OCI-LY3 (cell line): ENCODE data around the gene PDZRN3.

ENCODE experiments used
- H2AFZ ChIP-seq: fragments of 200-600, 300-600 bp; shearing (Covaris generic); 2 replicates; pipeline ENCODE4 v1.6.0; 2014; ENCODE audit warnings: antibody characterized with exemption, low read depth, low read length
- H3K27ac ChIP-seq: fragments of 200-600, 300-600 bp; sonication (generic); 2 replicates; pipeline ENCODE4 v1.5.1; 2014; ENCODE audit warnings: mild to moderate bottlenecking, low read length, moderate library complexity, mixed read lengths
- H3K27me3 ChIP-seq: fragments of 200-600, 300-600 bp; sonication (generic); 2 replicates; pipeline ENCODE4 v1.6.1; 2014; ENCODE audit warnings: low read depth, low read length, mixed read lengths
- H3K36me3 ChIP-seq: fragments of 200-600, 300-600 bp; sonication (generic); replicated peaks from 2 replicates; pipeline ENCODE3; 2014; ENCODE audit warnings: low read depth, low read length, mixed read lengths
- H3K4me1 ChIP-seq: fragments of 300-600, 200-600 bp; sonication (generic); 2 replicates; pipeline ENCODE4 v1.6.1; 2014; ENCODE audit warnings: low read length, mixed read lengths
- H3K4me2 ChIP-seq: fragments of 200-600, 300-600 bp; sonication (generic); 2 replicates; pipeline ENCODE4 v1.6.1; 2014; ENCODE audit warnings: low read length, mixed read lengths
- H3K4me3 ChIP-seq: fragments of 300-600, 200-600 bp; sonication (generic); 2 replicates; pipeline ENCODE4 v1.5.1; 2014; ENCODE audit warnings: antibody characterized with exemption, mild to moderate bottlenecking, low read length, moderate library complexity
- H3K79me2 ChIP-seq: fragments of 300-600, 200-600 bp; shearing (Covaris generic); 2 replicates; pipeline ENCODE4 v1.6.1; 2014; ENCODE audit warnings: mild to moderate bottlenecking, low read length, mixed read lengths
- H3K9ac ChIP-seq: fragments of 300-600, 200-600 bp; shearing (Covaris generic); 2 replicates; pipeline ENCODE4 v1.6.0; 2014; ENCODE audit warnings: mild to moderate bottlenecking, low read length, moderate library complexity
- H3K9me3 ChIP-seq: fragments of 200-600, 300-600 bp; shearing (Covaris generic); 2 replicates; pipeline ENCODE4 v1.6.1; 2014; ENCODE audit warnings: low read length, mixed read lengths; ENCODE audit not compliant: insufficient read depth
- H4K20me1 ChIP-seq: fragments of 200-600, 300-600 bp; sonication (generic); 2 replicates; pipeline ENCODE4 v1.6.1; 2016; ENCODE audit warnings: low read length, mixed read lengths; ENCODE audit not compliant: insufficient read depth
- EZH2phosphoT487 ChIP-seq: fragments of 200-600 bp; shearing (Covaris generic); IDR thresholded peaks from 2 replicates; pipeline ENCODE4 v1.6.1; 2018; ENCODE audit warnings: antibody characterized with exemption, mixed run types, low read depth
- TF ChIP-seq, protein P1 (sequence below): fragments of 200-600, 300-600 bp; sonication (generic); IDR thresholded peaks from 2 replicates; pipeline ENCODE4 v1.5.1; 2014; ENCODE audit warnings: antibody characterized with exemption, low read length, low read depth

Gene PDZRN3

GRCh38 chr3:73385568-73385967 is 239.2 kb downstream of the PDZRN3 start:
- H3K9me3 ChIP-seq, result no peaks in the 10 kb centered on the region
- H3K27me3 ChIP-seq, result no peaks in the 10 kb centered on the region; the same call in 1 of the 2 replicates
- no peaks in the 10 kb centered on the region for H4K20me1 ChIP-seq
- no peak overlapping the region for H2AFZ ChIP-seq
- no peaks in the 10 kb centered on the region for H3K36me3 ChIP-seq
- no peaks in the 10 kb centered on the region for H3K4me1 ChIP-seq
- TF ChIP-seq, protein P1, sequence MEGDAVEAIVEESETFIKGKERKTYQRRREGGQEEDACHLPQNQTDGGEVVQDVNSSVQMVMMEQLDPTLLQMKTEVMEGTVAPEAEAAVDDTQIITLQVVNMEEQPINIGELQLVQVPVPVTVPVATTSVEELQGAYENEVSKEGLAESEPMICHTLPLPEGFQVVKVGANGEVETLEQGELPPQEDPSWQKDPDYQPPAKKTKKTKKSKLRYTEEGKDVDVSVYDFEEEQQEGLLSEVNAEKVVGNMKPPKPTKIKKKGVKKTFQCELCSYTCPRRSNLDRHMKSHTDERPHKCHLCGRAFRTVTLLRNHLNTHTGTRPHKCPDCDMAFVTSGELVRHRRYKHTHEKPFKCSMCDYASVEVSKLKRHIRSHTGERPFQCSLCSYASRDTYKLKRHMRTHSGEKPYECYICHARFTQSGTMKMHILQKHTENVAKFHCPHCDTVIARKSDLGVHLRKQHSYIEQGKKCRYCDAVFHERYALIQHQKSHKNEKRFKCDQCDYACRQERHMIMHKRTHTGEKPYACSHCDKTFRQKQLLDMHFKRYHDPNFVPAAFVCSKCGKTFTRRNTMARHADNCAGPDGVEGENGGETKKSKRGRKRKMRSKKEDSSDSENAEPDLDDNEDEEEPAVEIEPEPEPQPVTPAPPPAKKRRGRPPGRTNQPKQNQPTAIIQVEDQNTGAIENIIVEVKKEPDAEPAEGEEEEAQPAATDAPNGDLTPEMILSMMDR, result no peak
- TF ChIP-seq EZH2phosphoT487, result no peak
- no peak overlapping the region for H3K27ac ChIP-seq
- H3K79me2 ChIP-seq, result no peaks in the 10 kb centered on the region
- H3K4me2 ChIP-seq, result no peak overlapping the region
- no peak overlapping the region for H3K4me3 ChIP-seq
- no peak overlapping the region for H3K9ac ChIP-seq

GRCh38 chr3:73384091-73384906 is 240.4 kb downstream of the PDZRN3 start:
- TF ChIP-seq, protein P1, result no peak
- TF ChIP-seq EZH2phosphoT487, result no peak
- Histone ChIP-seq H2AFZ (no peak overlapping the region), H3K9ac (no peak overlapping the region), H3K9me3 (no peaks in the 10 kb centered on the region), H3K4me3 (no peak overlapping the region), H4K20me1 (no peaks in the 10 kb centered on the region), H3K27me3 (peaks cover 8% of the 10 kb centered on the region; the same call in 1 of the 2 replicates), H3K79me2 (no peaks in the 10 kb centered on the region), H3K27ac (no peak overlapping the region), H3K4me1 (no peaks in the 10 kb centered on the region), H3K36me3 (no peaks in the 10 kb centered on the region), H3K4me2 (no peak overlapping the region)

DNA sequence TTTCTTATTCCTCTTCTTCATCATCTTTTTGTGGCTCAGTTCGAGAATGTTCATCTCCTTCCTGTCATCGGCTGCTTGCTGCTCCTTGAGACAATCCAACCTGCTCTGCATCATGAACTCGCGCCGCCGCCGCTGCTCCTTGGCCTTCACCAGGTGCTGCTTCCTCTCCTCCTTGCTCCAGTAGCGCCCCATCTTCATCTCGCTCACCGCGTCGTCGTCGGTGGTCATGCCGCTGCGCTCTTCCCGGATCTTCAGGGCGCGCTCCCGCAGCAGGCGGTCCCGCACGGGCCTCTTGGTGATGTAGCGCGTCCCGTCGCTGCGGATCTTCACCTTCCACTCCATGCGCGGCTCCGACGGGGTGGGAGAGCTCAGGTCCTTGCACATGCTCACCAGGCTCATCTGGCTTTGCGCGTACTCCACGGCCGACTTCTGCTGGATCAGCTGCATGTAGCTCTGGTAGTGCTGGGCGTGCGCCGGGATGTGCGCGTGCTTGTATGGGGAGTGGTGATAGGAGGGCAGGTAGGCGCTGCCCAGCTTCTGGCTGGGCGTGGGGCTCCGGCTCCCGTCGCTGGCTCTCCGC is 241.2 kb downstream of the PDZRN3 start:
- H3K27ac ChIP-seq, result no peak overlapping the region
- TF ChIP-seq, protein P1, result no peak
- no peak for TF ChIP-seq EZH2phosphoT487

DNA sequence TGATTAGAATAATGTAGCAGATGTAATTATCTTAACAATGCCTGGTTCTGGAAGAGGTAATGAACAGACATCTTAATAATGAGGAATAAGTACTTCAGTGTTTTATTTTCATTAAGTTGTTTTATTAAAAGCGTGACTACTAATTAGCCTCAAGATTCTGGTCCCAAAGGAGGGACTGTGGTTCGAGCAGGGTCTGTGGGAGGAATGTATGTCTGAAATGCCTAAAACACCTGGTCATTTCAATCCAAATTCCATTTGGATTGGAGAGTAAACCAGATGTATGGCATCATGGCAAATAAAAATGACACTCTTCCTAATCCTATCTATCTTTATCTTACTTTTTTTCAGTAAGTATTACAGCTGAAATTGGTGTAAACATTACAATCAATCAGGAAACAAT is 243.2 kb downstream of the PDZRN3 start:
- Histone ChIP-seq H3K27me3 (peaks cover 31% of the 10 kb centered on the region), H3K79me2 (no peaks in the 10 kb centered on the region), H3K36me3 (no peaks in the 10 kb centered on the region), H2AFZ (no peak overlapping the region), H3K4me3 (no peak overlapping the region), H3K4me2 (no peak overlapping the region), H3K9me3 (no peaks in the 10 kb centered on the region), H3K4me1 (peaks cover 11% of the 10 kb centered on the region), H4K20me1 (no peaks in the 10 kb centered on the region), H3K9ac (no peak overlapping the region), H3K27ac (no peak overlapping the region)
- TF ChIP-seq, protein P1, result no peak
- no peak for TF ChIP-seq EZH2phosphoT487

More for the DNA sequence above, 241.2 kb downstream of the PDZRN3 start:
- Histone ChIP-seq H3K4me2 (no peak overlapping the region), H3K9ac (no peak overlapping the region), H3K9me3 (no peaks in the 10 kb centered on the region), H3K79me2 (no peaks in the 10 kb centered on the region), H3K4me1 (peaks cover 1% of the 10 kb centered on the region), H2AFZ (no peak overlapping the region), H3K36me3 (no peaks in the 10 kb centered on the region), H4K20me1 (no peaks in the 10 kb centered on the region), H3K27me3 (peaks cover 15% of the 10 kb centered on the region), H3K4me3 (no peak overlapping the region)
